HG02610 (cell line): ENCODE results near the gene ULK3.

Experiments
- ATAC-seq: cut with Tn5 transposase; IDR thresholded peaks from one replicate; pipeline ENCODE4 v1.9.1; 2021; ENCODE audit warnings: mild to moderate bottlenecking, moderate library complexity; ENCODE audit not compliant: unreplicated experiment

ULK3 gene

DNA sequence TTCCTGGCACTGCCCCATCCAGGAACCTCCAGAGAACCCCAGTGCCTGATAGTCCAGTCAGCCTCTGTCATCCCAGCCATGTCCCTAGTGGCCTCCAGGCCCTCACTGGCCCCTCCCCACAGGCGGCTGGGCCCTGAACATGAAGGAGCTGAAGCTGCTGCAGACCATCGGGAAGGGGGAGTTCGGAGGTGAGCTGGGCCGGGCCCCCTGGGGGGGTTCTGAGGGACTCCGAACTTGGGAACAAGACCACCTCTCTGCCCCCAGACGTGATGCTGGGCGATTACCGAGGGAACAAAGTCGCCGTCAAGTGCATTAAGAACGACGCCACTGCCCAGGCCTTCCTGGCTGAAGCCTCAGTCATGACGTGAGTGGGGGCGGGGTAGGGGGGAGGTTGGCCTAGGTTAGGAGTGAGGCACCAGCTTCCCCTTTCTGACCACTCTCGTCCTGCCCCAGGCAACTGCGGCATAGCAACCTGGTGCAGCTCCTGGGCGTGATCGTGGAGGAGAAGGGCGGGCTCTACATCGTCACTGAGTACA, 42.3 kb downstream of the ULK3 start:
- ATAC-seq, result no peak

GRCh38 chr15:74799856-74800558, 42.9 kb downstream of the ULK3 start:
- ATAC-seq, result peak; percentile 66

DNA sequence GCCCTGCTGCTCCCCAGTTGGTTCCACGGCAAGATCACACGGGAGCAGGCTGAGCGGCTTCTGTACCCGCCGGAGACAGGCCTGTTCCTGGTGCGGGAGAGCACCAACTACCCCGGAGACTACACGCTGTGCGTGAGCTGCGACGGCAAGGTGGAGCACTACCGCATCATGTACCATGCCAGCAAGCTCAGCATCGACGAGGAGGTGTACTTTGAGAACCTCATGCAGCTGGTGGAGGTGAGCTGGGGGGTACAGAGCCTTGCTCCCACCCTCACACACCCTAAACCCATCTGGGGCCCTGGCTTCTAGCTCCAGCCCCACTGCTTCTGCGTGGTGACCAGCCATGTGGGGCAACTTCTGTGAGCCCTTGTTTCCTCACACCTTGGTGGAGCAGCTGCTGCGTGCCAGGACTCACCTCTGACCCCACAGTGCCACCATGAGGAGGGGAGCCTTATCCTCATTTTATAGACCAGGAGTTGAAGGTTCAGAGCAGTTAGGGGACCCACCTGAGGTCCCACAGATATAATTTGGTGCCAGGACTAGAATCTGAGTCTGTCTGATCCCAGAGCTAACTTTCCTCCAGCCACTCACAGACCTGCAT, 43.6 kb downstream of the ULK3 start:
- no peak for ATAC-seq

DNA sequence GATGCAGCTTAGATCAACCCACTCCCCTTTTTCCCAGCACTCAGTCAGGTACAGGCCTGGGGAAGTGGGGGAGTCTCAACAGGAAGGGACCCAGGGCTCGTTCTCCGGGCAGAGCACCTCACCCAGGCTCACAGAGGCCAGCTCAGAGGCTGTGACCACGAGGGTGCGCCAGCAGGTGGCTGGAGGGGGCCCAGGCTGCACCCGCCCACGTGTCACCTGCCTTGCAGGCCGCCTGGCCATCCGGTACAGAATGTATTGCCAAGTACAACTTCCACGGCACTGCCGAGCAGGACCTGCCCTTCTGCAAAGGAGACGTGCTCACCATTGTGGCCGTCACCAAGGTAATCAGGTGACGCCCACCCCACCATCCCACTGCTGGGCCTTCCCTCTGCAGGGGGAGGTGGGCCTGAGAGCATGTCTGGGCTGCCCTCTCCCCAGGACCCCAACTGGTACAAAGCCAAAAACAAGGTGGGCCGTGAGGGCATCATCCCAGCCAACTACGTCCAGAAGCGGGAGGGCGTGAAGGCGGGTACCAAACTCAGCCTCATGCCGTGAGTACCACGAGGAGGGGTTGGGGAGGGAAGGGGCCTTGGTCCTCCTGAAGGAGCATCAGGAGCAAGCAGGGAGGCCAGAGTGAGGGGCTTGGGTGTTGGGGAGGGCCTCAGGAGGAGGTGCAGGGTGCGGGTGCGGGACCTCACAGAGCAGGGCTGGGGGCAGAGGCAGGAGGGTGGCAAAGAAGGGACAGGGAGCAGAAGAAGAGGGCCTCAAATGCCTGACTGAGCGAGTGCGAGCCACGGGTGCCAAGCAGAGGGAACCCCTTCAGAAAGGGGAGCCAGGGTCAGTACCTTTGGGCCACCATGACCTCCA, 44.3 kb downstream of the ULK3 start:
- no peak for ATAC-seq

DNA sequence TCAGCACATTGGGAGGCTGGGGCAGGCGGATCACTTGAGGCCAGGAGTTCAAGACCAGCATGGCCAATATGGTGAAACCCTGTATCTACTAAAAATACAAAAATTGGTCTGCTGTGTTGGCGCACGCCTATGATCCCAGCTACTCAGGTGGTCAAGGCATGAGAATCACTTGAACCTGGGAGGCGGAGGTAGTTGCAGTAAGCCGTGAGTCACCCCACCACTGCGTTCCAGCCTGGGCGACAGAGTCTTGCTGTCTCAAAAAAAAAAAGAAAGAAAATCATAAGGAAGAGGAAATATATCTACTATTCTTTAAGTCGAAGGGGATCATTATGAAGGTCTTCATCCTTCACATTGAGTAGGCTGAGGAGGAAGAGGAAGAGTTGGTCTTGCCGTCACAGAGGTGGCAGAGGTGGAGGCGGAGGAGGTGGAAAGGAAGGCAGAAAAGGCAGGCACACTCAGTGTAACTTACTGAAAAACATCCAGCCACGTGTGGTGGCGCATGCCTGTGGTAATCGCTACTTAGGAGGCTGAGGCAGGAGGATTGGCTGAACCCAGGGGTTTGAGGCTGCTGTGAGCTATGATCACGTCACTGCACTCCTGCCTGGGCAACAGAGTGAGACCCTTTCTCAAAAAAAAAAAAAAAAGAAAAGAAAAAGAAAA, 46.9 kb downstream of the ULK3 start:
- ATAC-seq, result no peak

DNA sequence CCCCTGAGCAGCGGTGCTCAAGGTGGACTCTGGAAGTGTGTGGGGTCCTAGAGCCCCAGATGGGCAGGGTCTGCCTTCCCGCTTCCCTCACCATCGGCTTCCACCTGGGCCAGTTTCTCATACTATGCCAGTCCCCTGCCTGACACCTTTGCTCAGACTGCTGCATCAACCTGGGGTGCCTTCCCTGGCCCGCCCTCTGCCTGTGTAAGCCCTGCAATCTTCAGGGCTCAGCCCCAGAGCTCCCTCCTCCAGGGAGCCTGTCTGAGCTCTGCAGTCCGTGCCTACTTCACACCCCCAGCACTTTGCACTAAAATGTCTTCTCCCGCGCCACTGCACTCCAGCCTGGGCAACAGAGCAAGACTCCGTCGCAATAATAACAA, 48.0 kb downstream of the ULK3 start:
- no peak for ATAC-seq

- no peak for ATAC-seq
Measured at GRCh38 chr15:74794248-74794969, 48.5 kb downstream of the ULK3 start.

GRCh38 chr15:74793135-74794028, 49.6 kb downstream of the ULK3 start:
- ATAC-seq, result no peak

- no peak for ATAC-seq
Measured at GRCh38 chr15:74792227-74793016, 50.5 kb downstream of the ULK3 start.

DNA sequence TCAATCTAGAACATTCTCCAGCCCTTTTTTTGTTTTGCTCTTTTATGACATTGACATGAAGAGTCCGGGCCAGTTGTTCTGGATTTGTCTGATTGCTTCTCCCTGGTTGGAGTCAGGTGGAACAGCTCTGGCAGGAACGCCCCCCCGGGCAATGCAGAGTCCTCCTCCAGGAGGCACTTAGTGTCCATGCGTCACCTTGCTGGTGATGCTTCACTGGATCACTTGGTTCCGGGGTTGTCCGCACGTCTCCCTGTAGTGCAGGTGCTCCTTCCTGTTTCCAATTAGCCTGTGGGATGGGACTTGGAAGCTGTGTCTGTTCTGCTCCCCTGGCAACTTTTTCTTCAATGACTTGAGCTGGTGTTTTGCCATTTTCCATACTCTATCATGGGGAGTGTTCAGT, 51.3 kb downstream of the ULK3 start:
- ATAC-seq, result no peak

- ATAC-seq, result no peak
Measured at GRCh38 chr15:74791007-74791406, 51.9 kb downstream of the ULK3 start.

DNA sequence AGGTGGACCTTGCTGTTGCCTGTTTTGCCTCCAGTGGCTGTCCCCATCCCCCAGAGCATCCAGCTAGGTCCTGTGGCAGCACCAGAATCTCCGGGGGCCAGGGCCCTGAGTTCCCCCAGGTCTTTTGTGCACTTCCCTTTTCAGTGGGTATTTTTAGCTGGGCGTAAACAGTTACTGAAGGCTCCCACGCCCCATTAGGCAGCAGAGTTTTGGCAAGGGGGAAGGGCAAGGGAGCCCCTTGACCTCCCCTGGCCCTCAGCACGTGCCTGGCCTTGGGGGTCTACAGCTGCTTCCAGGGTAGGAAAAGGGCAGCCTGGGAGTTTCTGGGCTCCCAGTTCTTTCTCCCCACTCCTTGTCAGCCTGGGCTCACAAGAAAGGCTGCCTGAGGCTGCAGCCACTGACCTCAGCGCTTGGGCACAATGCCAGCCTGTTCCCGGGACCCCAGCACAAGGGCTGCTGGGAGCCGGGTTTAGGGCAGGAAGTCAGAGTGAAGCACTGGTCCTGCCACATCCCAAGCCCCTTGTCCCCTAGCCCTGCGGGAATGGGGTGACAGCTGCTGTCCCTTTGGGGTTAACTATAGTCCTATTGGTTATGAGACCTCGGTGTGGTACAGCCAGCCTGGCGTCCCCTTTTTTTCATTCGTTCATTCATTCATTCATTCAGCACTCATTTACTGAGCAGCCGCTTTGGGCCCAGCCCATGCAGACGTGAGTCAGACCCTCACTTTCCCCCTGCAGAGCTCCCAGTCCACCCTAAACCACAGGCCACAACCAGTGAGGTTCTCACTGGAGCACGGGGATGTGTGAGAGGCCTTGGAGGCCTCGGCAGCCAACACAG, 52.7 kb downstream of the ULK3 start:
- no peak for ATAC-seq

DNA sequence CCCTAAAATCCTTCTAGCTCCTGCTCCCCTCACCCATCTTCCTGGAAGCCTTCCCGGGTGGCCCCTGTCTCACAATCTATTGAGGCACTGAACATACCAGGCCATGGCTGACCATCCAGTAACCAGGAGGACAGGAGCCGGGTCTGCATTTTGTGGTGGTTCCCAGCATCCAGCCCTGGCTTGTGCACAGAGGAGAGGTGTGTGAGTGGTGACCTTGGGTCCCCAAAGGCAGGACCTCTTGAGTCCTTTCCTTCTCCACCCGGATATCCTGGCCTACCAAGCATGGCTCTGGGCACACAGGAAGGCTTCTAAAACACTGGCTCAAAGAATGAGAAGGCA, 53.2 kb downstream of the ULK3 start:
- no peak for ATAC-seq

DNA sequence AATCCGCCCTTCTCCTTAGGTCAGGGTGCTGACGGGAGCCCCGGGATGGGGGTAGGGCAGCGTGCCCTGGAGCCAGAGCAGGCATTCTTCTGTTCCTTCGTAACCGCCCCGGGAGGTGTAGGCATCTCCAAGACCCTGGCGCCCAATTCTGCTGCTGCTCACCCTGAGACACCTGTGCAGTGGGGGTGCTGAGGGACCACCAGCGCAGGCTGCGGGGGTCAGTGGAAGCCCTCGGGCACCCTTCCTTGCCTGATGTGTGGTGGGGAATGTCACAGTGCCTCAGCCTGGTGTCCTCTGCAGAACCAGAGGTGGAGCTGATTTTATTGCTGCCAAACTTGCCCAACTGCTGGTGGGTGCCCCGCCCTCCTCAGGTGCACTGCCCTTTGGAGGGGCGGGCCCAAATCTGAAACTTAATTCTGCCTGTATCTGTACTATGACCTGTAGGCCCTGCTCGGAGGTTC, 53.8 kb downstream of the ULK3 start:
- ATAC-seq, result no peak

- peak; percentile 38 for ATAC-seq
Measured at GRCh38 chr15:74788683-74789151, 54.2 kb downstream of the ULK3 start.

DNA sequence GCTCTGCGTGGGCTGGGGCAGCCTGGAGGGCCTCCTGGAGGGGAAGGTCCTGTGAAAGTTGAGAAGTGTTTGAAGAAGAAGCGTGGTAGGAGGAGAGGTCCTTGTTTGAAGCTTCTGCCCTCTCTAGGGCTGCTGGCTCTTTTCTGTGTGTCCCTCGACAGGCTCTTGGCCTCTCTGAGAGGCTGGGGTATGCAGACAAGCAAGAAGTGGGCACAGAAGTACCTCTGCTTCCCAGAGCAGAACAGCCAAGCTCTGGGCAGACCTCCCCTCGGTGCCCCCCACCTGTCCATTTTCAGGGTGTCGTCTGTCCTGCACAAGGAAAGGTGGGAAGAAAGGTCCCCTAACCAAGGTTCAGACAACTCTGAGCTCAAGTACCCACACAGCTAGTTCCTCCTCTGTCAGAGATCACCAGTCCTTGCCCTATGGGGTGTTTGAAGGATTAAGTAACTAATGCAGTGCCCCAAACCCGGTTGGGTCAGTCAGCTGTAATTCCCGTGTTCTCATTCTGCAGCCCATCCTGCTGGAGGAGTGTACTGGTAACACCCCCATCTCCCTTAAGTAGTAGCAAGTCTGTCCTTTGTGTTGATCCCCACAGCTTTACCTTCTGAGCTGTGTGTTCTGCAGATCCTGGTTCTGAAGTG, 54.8 kb downstream of the ULK3 start:
- no peak for ATAC-seq
